Tibial nerve (tissue), 4 donors: ENCODE data around the gene PROX1.

Experiments used
- EP300 ChIP-seq, 2 donors: sonication (generic); formaldehyde crosslinking; IDR thresholded peaks; one replicate each; pipeline ENCODE4 v1.6.1; 2017; ENCODE audit warnings: antibody characterized with exemption in 2 of 2, mild to moderate bottlenecking in 1 of 2
- POLR2A ChIP-seq, 2 donors: fragments of 450-650 bp; IDR thresholded peaks; one replicate each; pipeline ENCODE4 v1.6.1; 2017; ENCODE audit warnings: antibody characterized with exemption in 2 of 2, mild to moderate bottlenecking in 2 of 2, moderate library complexity in 2 of 2
- TF ChIP-seq, protein P1 (sequence below), 5 experiments: fragments of 200-600 bp in 3 of 5; fragments of 450-650 bp in 2 of 5; sonication (generic) in 3 of 5; IDR thresholded peaks; one replicate each; pipeline ENCODE4 v1.5.1; 2016 to 2019; ENCODE audit warnings: antibody characterized with exemption in 5 of 5, mild to moderate bottlenecking in 3 of 5, moderate library complexity in 2 of 5

DNA sequence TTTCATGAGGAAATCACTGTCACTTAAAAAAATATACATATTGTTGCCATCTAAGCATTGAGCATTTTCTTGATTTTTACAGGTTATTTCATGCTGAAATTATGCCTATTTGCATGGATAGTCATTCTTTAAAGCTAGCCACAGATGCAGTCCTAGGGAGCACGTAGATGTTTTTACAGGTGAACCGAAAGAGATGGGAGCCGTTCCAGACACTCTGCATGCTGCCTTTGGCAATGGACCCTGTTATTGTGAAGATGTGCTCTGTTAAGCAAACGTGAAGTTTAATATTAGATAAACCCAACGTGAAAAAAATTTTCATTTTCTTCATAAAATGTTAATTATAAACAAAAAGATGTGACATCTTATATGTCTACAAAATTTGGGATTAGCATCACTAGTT lies 7.1 kb downstream of the PROX1 start:
- TF ChIP-seq, protein P1, sequence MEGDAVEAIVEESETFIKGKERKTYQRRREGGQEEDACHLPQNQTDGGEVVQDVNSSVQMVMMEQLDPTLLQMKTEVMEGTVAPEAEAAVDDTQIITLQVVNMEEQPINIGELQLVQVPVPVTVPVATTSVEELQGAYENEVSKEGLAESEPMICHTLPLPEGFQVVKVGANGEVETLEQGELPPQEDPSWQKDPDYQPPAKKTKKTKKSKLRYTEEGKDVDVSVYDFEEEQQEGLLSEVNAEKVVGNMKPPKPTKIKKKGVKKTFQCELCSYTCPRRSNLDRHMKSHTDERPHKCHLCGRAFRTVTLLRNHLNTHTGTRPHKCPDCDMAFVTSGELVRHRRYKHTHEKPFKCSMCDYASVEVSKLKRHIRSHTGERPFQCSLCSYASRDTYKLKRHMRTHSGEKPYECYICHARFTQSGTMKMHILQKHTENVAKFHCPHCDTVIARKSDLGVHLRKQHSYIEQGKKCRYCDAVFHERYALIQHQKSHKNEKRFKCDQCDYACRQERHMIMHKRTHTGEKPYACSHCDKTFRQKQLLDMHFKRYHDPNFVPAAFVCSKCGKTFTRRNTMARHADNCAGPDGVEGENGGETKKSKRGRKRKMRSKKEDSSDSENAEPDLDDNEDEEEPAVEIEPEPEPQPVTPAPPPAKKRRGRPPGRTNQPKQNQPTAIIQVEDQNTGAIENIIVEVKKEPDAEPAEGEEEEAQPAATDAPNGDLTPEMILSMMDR (IDR thresholded peaks at IDR 0.05), result no peak
- TF ChIP-seq POLR2A (IDR thresholded peaks at IDR 0.05) (no peak), EP300 (IDR thresholded peaks at IDR 0.05) (no peak)
